SHP77 (cell line): Measurements from ENCODE around the gene SPINDOC.
"Not testable (repeated sequence)": the region's sequence is repeated elsewhere in the genome, so short reads cannot be mapped to it uniquely, and the experiment has no call there.

Source experiments
- DNase-seq, 2 experiments: peaks; one replicate each; lab custom pipeline; 2025; lab: John Stamatoyannopoulos, UW

SPINDOC gene

GRCh38 chr11:63785823-63786222 lies 27.4 kb upstream of the SPINDOC start:
- no peak for DNase-seq

GRCh38 chr11:63791495-63792167 lies 21.6 kb upstream of the SPINDOC start:
- DNase-seq, result no peak

GRCh38 chr11:63793161-63793560 lies 20.1 kb upstream of the SPINDOC start:
- DNase-seq, result no peak

GRCh38 chr11:63795066-63795465 lies 18.2 kb upstream of the SPINDOC start:
- no peak for DNase-seq

GRCh38 chr11:63800921-63801320 lies 12.3 kb upstream of the SPINDOC start:
- DNase-seq, result no peak

GRCh38 chr11:63802637-63803414 lies 10.4 kb upstream of the SPINDOC start:
- no peak for DNase-seq

- no peak for DNase-seq
Measured at GRCh38 chr11:63804259-63804658, 9.0 kb upstream of the SPINDOC start.

GRCh38 chr11:63805844-63806415 lies 7.3 kb upstream of the SPINDOC start:
- no peak for DNase-seq

GRCh38 chr11:63810383-63810782 lies 2.9 kb upstream of the SPINDOC start:
- DNase-seq, result not testable (repeated sequence)

GRCh38 chr11:63811522-63811921 lies 1.7 kb upstream of the SPINDOC start:
- DNase-seq, result no peak

GRCh38 chr11:63813563-63814382 lies 517 bp downstream of the SPINDOC start:
- DNase-seq, result peak in 1 of 2 experiments; percentile 47

- DNase-seq, result no peak
Measured at GRCh38 chr11:63814383-63814736, 1.1 kb downstream of the SPINDOC start.

GRCh38 chr11:63816166-63816565 lies 2.9 kb downstream of the SPINDOC start:
- DNase-seq, result no peak

GRCh38 chr11:63816732-63817131 lies 3.5 kb downstream of the SPINDOC start:
- no peak for DNase-seq

- DNase-seq, result no peak
Measured at GRCh38 chr11:63817758-63818498, 4.7 kb downstream of the SPINDOC start.

- no peak for DNase-seq
Measured at GRCh38 chr11:63818609-63819008, 5.4 kb downstream of the SPINDOC start.

GRCh38 chr11:63821411-63821810 lies 8.2 kb downstream of the SPINDOC start:
- no peak for DNase-seq

GRCh38 chr11:63826471-63827190 lies 13.4 kb downstream of the SPINDOC start:
- no peak for DNase-seq

- peak in 1 of 2 experiments; percentile 23 for DNase-seq
Measured at GRCh38 chr11:63829823-63830489, 16.7 kb downstream of the SPINDOC start.

- no peak for DNase-seq
Measured at GRCh38 chr11:63831326-63831725, 18.1 kb downstream of the SPINDOC start.
